ENCODE data around the gene ATP6V0B. TPM values are rescaled to one million over a fixed set of nuclear protein-coding genes. Genes with fewer than 3 reads are reported as not detected.

ATP6V0B gene
- total and polyA plus RNA-seq, 2 of the 8 experiments (the other 6 are each of a cell fraction or from before 2014, with no cell fraction given) = 105 to 308 TPM

DNA sequence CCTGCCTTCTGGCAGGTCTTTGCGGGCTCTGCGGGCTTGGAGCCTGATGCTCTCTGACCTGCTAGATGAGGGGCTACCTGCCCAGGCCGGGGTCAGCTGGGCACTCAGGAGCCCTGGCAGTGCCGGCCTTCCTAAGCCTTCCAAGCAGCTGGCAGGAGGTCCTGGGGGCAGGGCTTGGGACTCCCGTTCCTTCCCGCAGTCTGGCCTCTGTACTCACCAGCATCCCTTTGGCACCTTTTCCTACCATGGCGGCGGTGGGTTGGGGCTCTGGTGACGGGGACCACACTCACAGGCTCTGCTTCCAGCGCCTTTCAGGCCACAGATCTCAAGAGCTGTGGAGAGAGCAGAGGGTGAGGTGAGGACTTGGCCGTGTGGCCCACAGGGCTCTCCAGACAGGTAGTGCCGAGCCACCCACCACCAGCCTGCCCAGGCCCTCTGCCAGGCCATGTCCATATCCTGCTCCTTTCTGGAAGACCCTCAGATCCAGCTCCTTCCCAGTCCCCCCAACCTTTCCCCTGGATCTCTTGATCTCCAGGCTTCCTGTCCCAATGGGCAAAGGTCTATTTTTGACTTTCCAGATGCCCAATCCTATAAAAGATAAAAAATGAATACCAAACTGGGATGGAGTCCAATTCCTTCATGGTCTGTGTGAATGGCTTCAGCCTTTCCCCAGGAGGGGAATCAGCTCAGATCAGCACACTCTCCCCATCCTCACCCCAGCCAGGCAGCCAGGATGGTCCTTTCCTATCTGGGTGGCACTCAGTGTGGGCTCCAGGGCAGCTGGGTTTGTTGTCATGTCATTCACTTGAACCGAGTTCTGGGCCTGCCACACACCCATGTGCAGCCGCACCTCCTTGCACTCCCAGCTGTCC lies 49.5 kb downstream of the ATP6V0B start:
- Histone ChIP-seq H2AK5ac (ENCODE audit: low read depth, low read length) (no peak overlapping the region), H2BK12ac (ENCODE audit: low read depth, low read length) (no peak overlapping the region), H3K79me2 (ENCODE audit: control insufficient read depth in 1 of 2, insufficient read depth in 2 of 2, low read length in 2 of 2) (peaks cover 0 to 23% of the 10 kb centered on the region in 2 experiments; a peak in 2 of 4 replicates), H3K9me3 (ENCODE audit: insufficient read depth in 2 of 2, low read depth in 1 of 2, low read length in 1 of 2) (no peaks in the 10 kb centered on the region), H4K20me1 (replicated peaks in 1 of 2; ENCODE audit: control insufficient read depth in 1 of 2, insufficient read depth in 2 of 2, low read length in 2 of 2) (peaks cover 3 to 10% of the 10 kb centered on the region in 2 experiments), H3K27me3 (replicated peaks in 1 of 4; ENCODE audit: control insufficient read depth in 3 of 4, extremely low read depth in 1 of 4, insufficient read depth in 3 of 4, low read length in 3 of 4) (no peaks in the 10 kb centered on the region), H3K9ac (replicated peaks in 1 of 4; ENCODE audit: extremely low read depth in 1 of 4, low read depth in 3 of 4, low read length in 3 of 4) (no peak overlapping the region), H3K4me1 (replicated peaks in 1 of 4; ENCODE audit: control insufficient read depth in 3 of 4, insufficient read depth in 4 of 4, low read length in 3 of 4) (peaks cover 4 to 16% (median 8%) of the 10 kb centered on the region in 4 experiments), H3K18ac (ENCODE audit: extremely low read depth, low read length) (no peak overlapping the region), H3K4me3 (ENCODE audit: extremely low read depth in 1 of 4, insufficient read depth in 2 of 4, low read depth in 3 of 4, low read length in 4 of 4) (no peak overlapping the region), H3K79me1 (ENCODE audit: low read depth, low read length) (peaks cover 6% of the 10 kb centered on the region), H4K8ac (ENCODE audit: extremely low read depth, insufficient read depth, low read length) (no peak overlapping the region; the same call in 1 of the 2 replicates), H2BK120ac (replicated peaks; ENCODE audit: low read depth, low read length) (no peak overlapping the region), H2AFZ (ENCODE audit: low read length) (no peak overlapping the region), H4K91ac (replicated peaks; ENCODE audit: insufficient read length, low read length) (no peak overlapping the region), H3K56ac (replicated peaks; ENCODE audit: insufficient read length, low read depth, low read length) (no peak overlapping the region), H3K14ac (ENCODE audit: insufficient read length) (no peak overlapping the region), H3K4me2 (ENCODE audit: insufficient read depth in 1 of 2, low read depth in 2 of 2, low read length in 2 of 2) (no peak overlapping the region), H4K5ac (ENCODE audit: insufficient read length, low read depth, low read length) (no peak overlapping the region), H2BK20ac (ENCODE audit: low read length) (no peak overlapping the region), H3K23me2 (ENCODE audit: low read depth, low read length) (no peaks in the 10 kb centered on the region; the same call in 1 of the 2 replicates), H2BK15ac (ENCODE audit: low read length) (no peak overlapping the region), H3K36me3 (ENCODE audit: control insufficient read depth in 2 of 4, insufficient read depth in 4 of 4, low read length in 3 of 4) (peaks cover 3 to 18% (median 11%) of the 10 kb centered on the region in 4 experiments; a peak in 7 of 8 replicates), H3K23ac (ENCODE audit: insufficient read length) (no peak overlapping the region), H3K4ac (replicated peaks; ENCODE audit: insufficient read length, low read depth, low read length) (no peak overlapping the region), H3K27ac (ENCODE audit: low read depth, low read length) (no peak overlapping the region), H2BK5ac (ENCODE audit: low read depth, low read length) (no peak overlapping the region)
- 97% methylated on average over 14 of the region's 14 CpGs; no CpG with 5 or more reads in 1 of the 2 experiments for WGBS, 2 experiments (ENCODE audit: extremely low coverage in 1 of 2, insufficient coverage in 1 of 2, insufficient read length in 1 of 2, insufficient replicate concordance in 2 of 2, low coverage in 1 of 2, low lambda C conversion rate in 2 of 2, missing lambda C conversion rate in 1 of 2)
- FAIRE-seq (no peak), DNase-seq (ENCODE audit: low read depth in 1 of 2, low spot score in 2 of 2) (no peak)
- POLR2A ChIA-PET (ENCODE audit: partially characterized antibody) = interaction anchor here (1.1 to 26.2 kb wide), 5 partner anchors 9 to 40 kb away, joined by 3 to 544 read pairs (median 5); no protein-coding TSS in a partner anchor
- CTCF ChIA-PET (ENCODE audit: partially characterized antibody) = interaction anchor here (0.6 to 16.6 kb wide), 6 partner anchors 8 to 27 kb away, joined by 3 to 252 read pairs (median 18); no protein-coding TSS in a partner anchor
- TF ChIP-seq RFX5 (IDR thresholded peaks at IDR 0.05; ENCODE audit: borderline replicate concordance, low read depth, low read length) (no peak), EP300 (IDR thresholded peaks at IDR 0.05; ENCODE audit: borderline replicate concordance in 1 of 2, low read depth in 2 of 2, low read length in 2 of 2) (no peak), ZNF274 (IDR thresholded peaks at IDR 0.05; ENCODE audit: borderline replicate concordance, extremely low read depth, low read length) (no peak), TCF12 (IDR thresholded peaks at IDR 0.05; ENCODE audit: low read depth, low read length) (no peak), EGR1 (IDR thresholded peaks at IDR 0.05; ENCODE audit: borderline replicate concordance, low read depth, low read length) (no peak), POU5F1 (IDR thresholded peaks at IDR 0.05; ENCODE audit: low read depth, low read length) (no peak), SIRT6 (IDR thresholded peaks at IDR 0.05; ENCODE audit: low read length) (no peak)
- TF ChIP-seq, protein P1, sequence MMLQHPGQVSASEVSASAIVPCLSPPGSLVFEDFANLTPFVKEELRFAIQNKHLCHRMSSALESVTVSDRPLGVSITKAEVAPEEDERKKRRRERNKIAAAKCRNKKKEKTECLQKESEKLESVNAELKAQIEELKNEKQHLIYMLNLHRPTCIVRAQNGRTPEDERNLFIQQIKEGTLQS (IDR thresholded peaks at IDR 0.05; ENCODE audit: insufficient read depth, low read depth, low read length) = no peak
